ENCODE data around the gene XAGE2.
"Not testable (repeated sequence)": the region's sequence is repeated elsewhere in the genome, so short reads cannot be mapped to it uniquely, and the experiment has no call there.

DNA sequence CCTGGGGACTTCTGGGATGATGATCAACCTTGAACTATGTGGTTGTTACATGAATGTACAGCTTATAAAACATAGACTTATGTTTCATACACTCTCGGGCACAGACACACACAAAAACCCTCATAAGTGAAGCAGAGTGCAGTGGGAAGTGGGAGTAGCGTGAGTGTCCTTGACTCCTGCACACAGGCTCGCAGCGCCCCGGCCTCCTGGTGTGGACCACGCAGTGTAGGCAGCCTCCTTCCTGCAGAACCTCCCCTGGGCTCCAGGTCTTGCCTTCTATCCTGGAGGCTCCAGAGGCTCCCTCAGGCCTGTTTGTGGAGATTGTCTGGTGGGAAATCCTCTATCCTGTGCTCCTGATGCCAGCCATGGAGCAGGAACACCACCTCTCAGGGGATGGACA lies 25.7 kb upstream of the XAGE2 start:
- not testable (repeated sequence) for TF ChIP-seq CBX5 (IDR thresholded peaks at IDR 0.05; ENCODE audit: low read depth, low read length); ZNF274 (IDR thresholded peaks at IDR 0.05; ENCODE audit: borderline replicate concordance, extremely low read depth, low read length); CTCF (IDR thresholded peaks at IDR 0.05; ENCODE audit: control extremely low read depth in 1 of 3, insufficient read depth in 1 of 3, low read depth in 1 of 3, low read length in 3 of 3); HDAC6 (IDR thresholded peaks at IDR 0.05; ENCODE audit: low read depth, low read length); EP300 (IDR thresholded peaks at IDR 0.05; ENCODE audit: borderline replicate concordance in 1 of 2, low read depth in 2 of 2, low read length in 2 of 2); TEAD4 (IDR thresholded peaks at IDR 0.05; ENCODE audit: low read depth, low read length); HDAC2 (IDR thresholded peaks at IDR 0.05; ENCODE audit: borderline replicate concordance in 1 of 2, low read depth in 2 of 2, low read length in 2 of 2); EZH2 (IDR thresholded peaks at IDR 0.05; ENCODE audit: low read depth, low read length, severe bottlenecking); SP2 (IDR thresholded peaks at IDR 0.05; ENCODE audit: low read length); RFX5 (IDR thresholded peaks at IDR 0.05; ENCODE audit: borderline replicate concordance, low read depth, low read length); POLR2AphosphoS5 (IDR thresholded peaks at IDR 0.05; ENCODE audit: low read depth, low read length)

All from H1 (cell line).